Parathyroid adenoma (tissue), 2 donors: Measurements from ENCODE around the gene ASCL1.

ENCODE experiments used
- H2AFZ ChIP-seq: fragments of 300-600 bp; sonication (generic); one replicate; pipeline ENCODE4 v1.7.0; 2017; ENCODE audit warnings: antibody characterized with exemption, mild to moderate bottlenecking
- H3K27ac ChIP-seq: fragments of 300-600 bp; sonication (generic); one replicate; pipeline ENCODE4 v1.7.0; 2017
- H3K27me3 ChIP-seq: fragments of 300-600 bp; sonication (generic); one replicate; pipeline ENCODE4 v1.7.0; 2017; ENCODE audit warnings: low read length; ENCODE audit not compliant: control insufficient read depth, insufficient read depth
- H3K36me3 ChIP-seq: fragments of 300-600 bp; sonication (generic); one replicate; pipeline ENCODE4 v1.7.0; 2017; ENCODE audit warnings: low read length; ENCODE audit not compliant: control insufficient read depth, insufficient read depth
- H3K4me1 ChIP-seq: fragments of 300-600 bp; sonication (generic); one replicate; pipeline ENCODE4 v1.7.0; 2017; ENCODE audit warnings: control low read depth
- H3K4me2 ChIP-seq: fragments of 300-600 bp; sonication (generic); one replicate; pipeline ENCODE4 v1.7.0; 2017; ENCODE audit warnings: low read length
- H3K4me3 ChIP-seq: fragments of 300-600 bp; sonication (generic); one replicate; pipeline ENCODE4 v1.7.0; 2017; ENCODE audit warnings: low read depth, low read length
- H3K79me2 ChIP-seq: fragments of 300-600 bp; sonication (generic); one replicate; pipeline ENCODE4 v1.7.0; 2017; ENCODE audit warnings: control low read depth
- H3K9ac ChIP-seq: fragments of 300-600 bp; sonication (generic); one replicate; pipeline ENCODE4 v1.7.0; 2017; ENCODE audit warnings: mild to moderate bottlenecking
- H3K9me3 ChIP-seq: fragments of 300-600 bp; sonication (generic); one replicate; pipeline ENCODE4 v1.7.0; 2017; ENCODE audit warnings: low read length; ENCODE audit not compliant: control insufficient read depth
- CTCF ChIP-seq: fragments of 300-600 bp; sonication (generic); IDR thresholded peaks from one replicate; pipeline ENCODE4 v1.7.0; 2017; ENCODE audit warnings: antibody characterized with exemption, mild to moderate bottlenecking
- donor health status: primary hyperparathyroidism.

Gene ASCL1

DNA sequence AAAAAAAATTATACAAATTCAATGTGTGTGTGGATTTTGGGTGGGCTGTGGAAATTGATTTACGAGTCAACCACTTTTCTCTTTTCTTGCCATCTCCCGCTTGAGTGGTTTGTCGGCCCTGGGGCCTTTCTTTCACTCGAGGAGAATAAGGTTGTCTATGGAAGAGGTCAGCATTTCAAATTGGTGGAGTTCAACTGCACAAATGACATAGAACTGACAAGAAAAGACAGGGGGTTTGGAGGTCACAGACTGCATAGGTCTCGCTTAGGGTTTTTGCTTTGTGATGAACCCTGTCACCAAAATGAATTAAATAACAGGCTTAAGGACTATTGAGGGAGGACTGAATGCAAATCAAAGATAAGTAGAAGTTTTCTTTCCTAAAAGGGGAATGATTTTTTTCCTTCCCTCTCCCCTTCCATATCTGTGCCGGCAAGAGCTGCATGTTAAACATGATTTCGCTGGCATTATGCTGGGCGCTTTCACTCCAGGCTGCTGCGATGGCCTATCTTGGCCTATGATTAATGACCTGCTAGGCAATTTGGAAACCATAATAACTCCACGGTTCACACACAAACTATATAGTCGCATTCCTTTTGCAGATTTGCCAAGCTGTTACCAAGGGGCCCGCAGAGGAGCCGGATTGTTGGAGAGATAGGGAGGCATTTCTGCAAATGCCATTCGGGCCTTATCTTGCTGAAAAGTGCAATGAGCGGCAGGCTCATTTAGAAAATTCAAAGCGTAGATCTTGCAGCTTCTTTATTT is 20.7 kb downstream of the ASCL1 start:
- no peaks in the 10 kb centered on the region for H3K4me1 ChIP-seq
- peak overlapping the region; percentile 30 for H2AFZ ChIP-seq
- no peaks in the 10 kb centered on the region for H3K9me3 ChIP-seq
- H3K36me3 ChIP-seq = no peaks in the 10 kb centered on the region
- H3K9ac ChIP-seq = no peak overlapping the region
- TF ChIP-seq CTCF = no peak
- peak overlapping the region; percentile 37 for H3K4me2 ChIP-seq
- H3K27me3 ChIP-seq = no peaks in the 10 kb centered on the region
- no peak overlapping the region for H3K4me3 ChIP-seq
- H3K79me2 ChIP-seq = no peaks in the 10 kb centered on the region
- H3K27ac ChIP-seq = no peak overlapping the region

DNA sequence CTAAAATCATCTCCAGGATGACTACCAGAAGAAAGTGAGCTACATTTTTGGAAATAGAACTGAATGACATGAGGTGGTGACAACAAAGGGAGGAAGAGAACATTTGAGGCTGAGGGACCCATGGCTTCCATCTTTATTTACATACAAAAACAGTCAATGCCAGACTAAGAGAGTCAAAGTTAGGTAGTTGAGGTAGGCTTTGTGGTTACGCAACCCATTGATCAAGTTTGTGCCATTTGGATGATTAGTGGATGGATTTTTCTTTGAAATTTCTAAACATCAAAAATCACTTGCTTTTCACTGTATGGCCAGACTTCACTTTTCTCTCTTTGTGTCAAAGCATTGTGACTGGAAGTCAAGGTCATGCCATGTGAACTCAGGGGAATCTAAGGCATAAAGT is 22.9 kb downstream of the ASCL1 start:
- Histone ChIP-seq H3K36me3 (no peaks in the 10 kb centered on the region), H3K27ac (no peak overlapping the region), H3K9me3 (no peaks in the 10 kb centered on the region), H3K27me3 (no peaks in the 10 kb centered on the region), H3K4me1 (no peaks in the 10 kb centered on the region), H3K79me2 (no peaks in the 10 kb centered on the region), H2AFZ (no peak overlapping the region), H3K9ac (no peak overlapping the region), H3K4me3 (no peak overlapping the region), H3K4me2 (no peak overlapping the region)
- no peak for TF ChIP-seq CTCF

GRCh38 chr12:102990419-102990818 is 32.9 kb downstream of the ASCL1 start:
- H3K79me2 ChIP-seq = no peaks in the 10 kb centered on the region
- H3K9me3 ChIP-seq = no peaks in the 10 kb centered on the region
- no peak for TF ChIP-seq CTCF
- no peak overlapping the region for H3K4me2 ChIP-seq
- no peak overlapping the region for H3K9ac ChIP-seq
- H3K4me1 ChIP-seq = no peaks in the 10 kb centered on the region
- no peak overlapping the region for H3K4me3 ChIP-seq
- no peaks in the 10 kb centered on the region for H3K36me3 ChIP-seq
- H3K27ac ChIP-seq = no peak overlapping the region
- no peaks in the 10 kb centered on the region for H3K27me3 ChIP-seq
- H2AFZ ChIP-seq = no peak overlapping the region

DNA sequence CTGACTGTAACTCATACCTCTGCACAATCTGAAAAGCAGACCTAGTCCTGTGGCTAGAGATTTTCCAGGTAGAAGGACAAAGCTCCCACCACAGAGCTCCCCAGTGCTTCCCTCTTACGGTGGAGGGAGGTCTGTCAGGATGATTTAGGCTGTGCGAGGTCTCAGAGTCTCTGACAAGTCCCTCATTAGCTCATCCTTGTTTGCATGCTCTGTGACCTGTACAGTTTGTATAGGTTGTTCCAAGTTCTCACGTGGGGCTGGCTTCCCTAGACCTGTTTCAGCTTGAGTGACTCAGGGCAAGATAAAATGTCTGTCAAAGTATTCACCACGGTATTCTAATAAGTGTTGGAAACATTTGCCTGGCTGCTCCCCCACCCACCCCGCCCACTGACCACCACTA is 34.8 kb downstream of the ASCL1 start:
- TF ChIP-seq CTCF = no peak
- Histone ChIP-seq H3K4me2 (no peak overlapping the region), H3K4me3 (no peak overlapping the region), H3K79me2 (no peaks in the 10 kb centered on the region), H3K27me3 (no peaks in the 10 kb centered on the region), H3K36me3 (no peaks in the 10 kb centered on the region), H3K27ac (no peak overlapping the region), H3K4me1 (no peaks in the 10 kb centered on the region), H2AFZ (no peak overlapping the region), H3K9ac (no peak overlapping the region), H3K9me3 (no peaks in the 10 kb centered on the region)

DNA sequence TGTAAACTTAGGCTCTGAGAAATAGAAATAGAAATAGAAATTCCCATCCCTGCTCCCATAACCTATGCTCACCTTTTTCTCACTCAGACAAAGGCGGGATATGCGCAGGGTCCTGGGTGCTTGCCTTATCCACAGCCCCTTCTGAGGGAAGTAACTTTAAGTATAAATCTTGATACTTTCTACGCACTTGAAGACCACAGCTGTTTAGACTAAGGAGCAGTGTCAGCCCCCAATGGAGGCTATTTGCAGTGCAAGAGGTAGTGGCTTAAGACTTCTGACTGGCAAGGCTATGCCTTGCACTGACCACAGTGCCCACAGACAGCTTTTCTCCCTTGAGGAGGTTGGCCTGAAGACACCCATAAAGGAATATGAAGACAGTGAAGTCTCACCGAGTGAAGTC is 35.2 kb downstream of the ASCL1 start:
- no peak overlapping the region for H3K4me2 ChIP-seq
- no peaks in the 10 kb centered on the region for H3K9me3 ChIP-seq
- TF ChIP-seq CTCF = no peak
- H3K4me3 ChIP-seq = no peak overlapping the region
- H3K27me3 ChIP-seq = no peaks in the 10 kb centered on the region
- no peaks in the 10 kb centered on the region for H3K4me1 ChIP-seq
- no peak overlapping the region for H3K9ac ChIP-seq
- no peaks in the 10 kb centered on the region for H3K36me3 ChIP-seq
- no peak overlapping the region for H2AFZ ChIP-seq
- no peaks in the 10 kb centered on the region for H3K79me2 ChIP-seq
- no peak overlapping the region for H3K27ac ChIP-seq
